K562 (cell line): ENCODE measurements around the gene ADSS1. TPM values are rescaled to one million over a fixed set of nuclear protein-coding genes. Genes with fewer than 3 reads are reported as not detected.
A peak's percentile ranks its signal among the peaks of the same experiment; 100 is the strongest.

ENCODE experiments used
- CREM ChIP-seq: IDR thresholded peaks from 2 replicates; pipeline ENCODE4 v1.6.1; 2014; ENCODE audit warnings: antibody characterized with exemption, low read depth
- FOS ChIP-seq: IDR thresholded peaks from 3 replicates; pipeline ENCODE4 v1.6.1; 2011; ENCODE audit not compliant: insufficient read length; ENCODE audit errors: extremely low read depth
- FOXA1 ChIP-seq: fragments of 450-650 bp; IDR thresholded peaks from 2 replicates; pipeline ENCODE4 v1.6.1; 2016; ENCODE audit warnings: mild to moderate bottlenecking, borderline replicate concordance
- GABPB1 ChIP-seq: sonication (generic); formaldehyde crosslinking; IDR thresholded peaks from 2 replicates; pipeline ENCODE4 v1.8.0; 2022; ENCODE audit warnings: mild to moderate bottlenecking, missing genetic modification reagents
- KLF1 ChIP-seq: fragments of 450-650 bp; IDR thresholded peaks from 2 replicates; pipeline ENCODE4 v1.6.1; 2016; ENCODE audit warnings: missing genetic modification characterization, missing compliant biosample characterization
- MAFG ChIP-seq: fragments of 450-650 bp; conservative IDR thresholded peaks from 2 replicates; pipeline ENCODE4 v1.6.1; 2016; ENCODE audit warnings: missing genetic modification characterization, missing compliant biosample characterization
- MECOM ChIP-seq: fragments of 250-450 bp; sonication (Bioruptor Pico); IDR thresholded peaks from 2 replicates; pipeline ENCODE4 v1.8.0; 2022; ENCODE audit warnings: inconsistent platforms
- MGA ChIP-seq: fragments of 450-650 bp; IDR thresholded peaks from 2 replicates; pipeline ENCODE4 v1.6.1; 2016; ENCODE audit warnings: mild to moderate bottlenecking, moderate library complexity
- NFRKB ChIP-seq: fragments of 450-650 bp; IDR thresholded peaks from 2 replicates; pipeline ENCODE4 v1.6.1; 2016; ENCODE audit warnings: low read depth
- NRF1 ChIP-seq, 2 experiments: fragments of 450-650 bp; IDR thresholded peaks in 1 of 2; conservative IDR thresholded peaks in 1 of 2; 2 replicates each; pipeline ENCODE4 v1.6.1; 2014; ENCODE audit warnings: mild to moderate bottlenecking in 2 of 2
- SMAD4 ChIP-seq: fragments of 250-450 bp; sonication (Bioruptor Pico); conservative IDR thresholded peaks from 2 replicates; pipeline ENCODE4 v1.8.0; 2021; ENCODE audit warnings: inconsistent platforms, mild to moderate bottlenecking, moderate library complexity
- TRIM24 ChIP-seq, 2 experiments: fragments of 450-650 bp; IDR thresholded peaks; 2 replicates each; pipeline ENCODE4 v1.6.1; 2016
- ZBTB7A ChIP-seq: IDR thresholded peaks from 2 replicates; pipeline ENCODE4 v1.6.1; 2011; ENCODE audit warnings: low read depth, mild to moderate bottlenecking, low read length, moderate library complexity, borderline replicate concordance; ENCODE audit not compliant: control insufficient read depth
- ZBTB9 ChIP-seq: fragments of 450-650 bp; formaldehyde crosslinking; IDR thresholded peaks from 2 replicates; pipeline ENCODE4 v1.4.0; 2020; ENCODE audit warnings: mild to moderate bottlenecking, moderate library complexity
- ZFP1 ChIP-seq: fragments of 450-650 bp; formaldehyde crosslinking; IDR thresholded peaks from 2 replicates; pipeline ENCODE4 v1.4.0; 2020; ENCODE audit warnings: mild to moderate bottlenecking, mixed read lengths
- ZNF408 ChIP-seq: fragments of 250-450 bp; sonication (Bioruptor Pico); IDR thresholded peaks from 2 replicates; pipeline ENCODE4 v1.4.0; 2020; ENCODE audit warnings: low read depth, mild to moderate bottlenecking, moderate library complexity
- polyA plus RNA-seq, 8 experiments: library from polyadenylated mRNA; depleted of rRNA in 4 of 8; stranded (reverse) in 5 of 8; unstranded in 3 of 8; fragments of >200 nt; fragmentation: Nextera tagmentation in 2 of 8; fragmentation: Illumina TruSeq in 1 of 8; extraction: Ambion mirVana in 2 of 8; extraction: Trizol in 1 of 8; gene quantifications; 2 replicates each; pipeline versions ENCODE4 v1.2.1 to v1.2.3, GENCODE V29; 2011 to 2014; ENCODE audit warnings: inconsistent platforms in 1 of 8, missing spikeins in 1 of 8
- total RNA-seq, 7 experiments: library from RNA; depleted of rRNA in 6 of 7; stranded (reverse); fragments of >200 nt in 6 of 7; fragmentation: Illumina TruSeq in 2 of 7; extraction: Trizol in 2 of 7; gene quantifications; 2 replicates each; pipeline versions ENCODE4 v1.2.1 to v1.2.3, GENCODE V29; 2011 to 2021; ENCODE audit warnings: low replicate concordance in 1 of 7

ADSS1 gene
- total and polyA plus RNA-seq, 9 of the 15 experiments (the other 6 are each of a cell fraction or from before 2014, with no cell fraction given) = 0.53 to 5.9 (median 3.9) TPM

- TF ChIP-seq MECOM (peak; percentile 19; the same call in 1 of the 2 replicates), TRIM24 (IDR thresholded peaks at IDR 0.05) (no peak), ZBTB7A (peak; percentile 87), NRF1 (conservative IDR thresholded peaks at IDR 0.05 in 1 of 2, IDR thresholded peaks at IDR 0.05 in 1 of 2) (peak; percentile 56 to 65), KLF1 (tag) (no peak), ZNF408 (no peak), SMAD4 (CRISPR knock-in tag) (peak; percentile 69; the same call in 1 of the 2 replicates), ZFP1 (CRISPR knock-in tag) (no peak), NFRKB (peak; percentile 91; the same call in 1 of the 2 replicates), CREM (peak; percentile 55), FOXA1 (no peak), GABPB1 (CRISPR knock-in tag) (peak; percentile 62), FOS (no peak), MAFG (tag) (peak; percentile 94), MGA (peak; percentile 90), ZBTB9 (CRISPR knock-in tag) (peak; percentile 78; the same call in 1 of the 2 replicates)
Observed at GRCh38 chr14:104677512-104678332, 46.3 kb upstream of the ADSS1 start (continued).
